HG03097 (cell line): ENCODE data around the gene SLITRK3.

Experiments used
- ATAC-seq: cut with Tn5 transposase; IDR thresholded peaks from one replicate; pipeline ENCODE4 v1.9.1; 2021; ENCODE audit not compliant: unreplicated experiment, low FRiP score

Gene SLITRK3, protein sequence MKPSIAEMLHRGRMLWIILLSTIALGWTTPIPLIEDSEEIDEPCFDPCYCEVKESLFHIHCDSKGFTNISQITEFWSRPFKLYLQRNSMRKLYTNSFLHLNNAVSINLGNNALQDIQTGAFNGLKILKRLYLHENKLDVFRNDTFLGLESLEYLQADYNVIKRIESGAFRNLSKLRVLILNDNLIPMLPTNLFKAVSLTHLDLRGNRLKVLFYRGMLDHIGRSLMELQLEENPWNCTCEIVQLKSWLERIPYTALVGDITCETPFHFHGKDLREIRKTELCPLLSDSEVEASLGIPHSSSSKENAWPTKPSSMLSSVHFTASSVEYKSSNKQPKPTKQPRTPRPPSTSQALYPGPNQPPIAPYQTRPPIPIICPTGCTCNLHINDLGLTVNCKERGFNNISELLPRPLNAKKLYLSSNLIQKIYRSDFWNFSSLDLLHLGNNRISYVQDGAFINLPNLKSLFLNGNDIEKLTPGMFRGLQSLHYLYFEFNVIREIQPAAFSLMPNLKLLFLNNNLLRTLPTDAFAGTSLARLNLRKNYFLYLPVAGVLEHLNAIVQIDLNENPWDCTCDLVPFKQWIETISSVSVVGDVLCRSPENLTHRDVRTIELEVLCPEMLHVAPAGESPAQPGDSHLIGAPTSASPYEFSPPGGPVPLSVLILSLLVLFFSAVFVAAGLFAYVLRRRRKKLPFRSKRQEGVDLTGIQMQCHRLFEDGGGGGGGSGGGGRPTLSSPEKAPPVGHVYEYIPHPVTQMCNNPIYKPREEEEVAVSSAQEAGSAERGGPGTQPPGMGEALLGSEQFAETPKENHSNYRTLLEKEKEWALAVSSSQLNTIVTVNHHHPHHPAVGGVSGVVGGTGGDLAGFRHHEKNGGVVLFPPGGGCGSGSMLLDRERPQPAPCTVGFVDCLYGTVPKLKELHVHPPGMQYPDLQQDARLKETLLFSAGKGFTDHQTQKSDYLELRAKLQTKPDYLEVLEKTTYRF

DNA sequence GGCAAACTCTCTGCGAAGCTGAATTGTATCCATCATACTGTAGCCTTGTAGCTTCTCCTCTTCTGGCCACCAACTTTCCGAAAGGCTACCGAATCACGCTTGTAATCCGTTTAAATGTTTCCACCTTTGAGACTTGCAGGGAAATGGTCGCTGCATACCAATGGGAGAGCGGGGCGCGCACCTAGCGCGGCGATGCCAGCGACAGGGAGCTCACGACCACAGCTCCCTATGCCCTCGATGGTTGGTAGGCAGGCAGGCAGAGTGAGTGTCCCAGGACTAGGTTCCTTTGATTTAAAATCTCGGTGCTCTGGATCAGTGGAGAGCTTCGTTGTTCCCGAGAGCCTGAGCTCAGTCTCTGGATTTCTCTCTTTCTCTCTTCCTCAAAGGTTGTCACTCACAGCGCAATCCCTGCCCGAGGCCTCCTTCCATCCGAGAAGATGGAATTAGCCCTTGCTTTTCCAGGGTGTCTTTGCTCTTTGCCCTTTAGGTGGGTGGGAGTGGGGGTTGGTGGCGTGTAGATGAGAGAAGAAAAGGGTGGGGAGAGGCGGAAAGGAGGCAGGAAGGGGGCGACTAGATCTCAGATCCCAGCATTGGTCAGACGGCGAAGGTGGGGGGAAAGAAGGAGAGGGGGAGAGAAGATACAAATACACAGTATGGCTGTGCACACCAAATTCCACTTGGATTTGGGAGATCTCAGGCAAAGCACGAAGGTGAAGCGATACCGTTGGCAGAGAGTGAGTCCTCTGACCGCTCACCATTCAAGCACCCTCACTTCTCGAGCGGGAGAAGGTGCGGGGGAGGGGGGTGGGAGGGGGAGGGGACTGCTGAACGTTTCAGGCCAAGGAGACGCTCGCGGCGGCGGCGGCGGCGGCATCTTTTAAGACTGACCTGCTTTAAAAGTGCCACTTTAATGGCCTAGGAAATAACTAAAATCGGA is at the start of gene SLITRK3:
Gene SLITRK3 (minus strand): TSS at position 745 of the 937 bp plus-strand sequence. CDS start 5,554 bp downstream, outside the sequence.
- no peak for ATAC-seq

DNA sequence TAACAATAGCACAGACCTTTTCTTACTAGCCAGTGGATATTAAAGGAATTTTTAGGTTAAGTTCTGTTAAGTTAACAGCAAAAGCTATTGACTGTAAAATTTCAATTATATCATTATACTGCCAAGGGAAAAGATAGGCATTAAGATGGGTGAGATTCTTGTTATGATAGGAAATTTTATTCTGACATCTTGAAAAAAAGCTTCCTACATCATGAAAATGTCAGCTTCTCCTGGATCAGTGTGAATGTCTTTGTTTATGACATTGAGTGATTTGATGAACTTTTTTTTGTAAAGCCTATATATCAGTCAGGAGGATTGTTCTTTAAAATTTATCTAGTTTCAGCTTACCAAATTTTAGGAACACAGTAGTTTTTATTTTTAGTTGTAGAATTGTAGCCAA is 47.4 kb upstream of the SLITRK3 start:
- no peak for ATAC-seq

DNA sequence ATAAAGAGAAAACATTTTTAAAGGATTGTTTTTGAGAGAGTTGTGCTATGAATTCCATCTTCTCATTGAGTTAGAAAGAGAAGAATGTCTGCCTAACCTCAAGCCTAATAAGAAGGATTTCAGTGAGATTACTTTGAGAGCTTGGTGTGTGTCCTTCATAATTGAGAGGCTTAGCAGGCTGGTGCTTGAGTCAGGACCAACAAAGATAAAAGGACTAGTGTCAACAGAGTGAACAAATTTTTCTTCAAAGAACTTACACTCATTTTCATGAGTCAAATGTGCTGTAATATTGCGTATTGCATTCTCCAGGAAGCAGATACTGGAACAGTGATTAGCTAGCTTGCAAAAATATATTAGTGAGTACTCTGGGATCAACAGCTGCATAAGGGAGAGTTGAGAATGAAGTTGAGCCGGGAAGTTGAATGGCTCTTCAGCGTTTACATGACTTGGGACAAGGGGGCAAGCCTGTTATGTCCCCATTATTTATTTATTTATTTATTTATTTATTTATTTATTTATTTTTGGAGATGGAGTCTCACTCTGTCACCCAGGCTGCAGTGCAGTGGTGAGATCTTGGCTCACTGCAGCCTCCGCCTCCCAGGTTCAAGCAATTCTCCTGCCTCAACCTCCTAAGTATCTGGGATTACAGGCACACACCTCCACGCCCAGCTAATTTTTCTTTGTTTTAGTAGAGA is 37.5 kb upstream of the SLITRK3 start:
- no peak for ATAC-seq

DNA sequence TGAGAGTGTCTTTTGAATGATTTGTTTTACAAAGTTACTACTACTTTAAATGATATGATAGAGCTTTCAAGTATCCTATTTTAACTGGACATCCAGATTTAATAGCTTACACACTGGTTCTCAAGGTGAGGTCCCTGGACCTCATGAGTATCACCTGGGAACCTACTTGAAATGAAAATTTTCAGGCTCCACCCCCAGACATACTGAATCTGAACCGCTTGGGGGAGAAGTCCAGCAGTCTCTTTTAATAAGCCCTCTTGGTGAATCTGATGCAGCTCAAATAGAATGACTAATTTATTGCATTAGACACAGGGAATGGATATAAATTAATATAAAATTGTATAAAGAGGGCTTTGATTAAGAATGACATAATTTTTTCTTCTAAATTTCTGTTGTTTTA is 29.4 kb upstream of the SLITRK3 start:
- no peak for ATAC-seq

DNA sequence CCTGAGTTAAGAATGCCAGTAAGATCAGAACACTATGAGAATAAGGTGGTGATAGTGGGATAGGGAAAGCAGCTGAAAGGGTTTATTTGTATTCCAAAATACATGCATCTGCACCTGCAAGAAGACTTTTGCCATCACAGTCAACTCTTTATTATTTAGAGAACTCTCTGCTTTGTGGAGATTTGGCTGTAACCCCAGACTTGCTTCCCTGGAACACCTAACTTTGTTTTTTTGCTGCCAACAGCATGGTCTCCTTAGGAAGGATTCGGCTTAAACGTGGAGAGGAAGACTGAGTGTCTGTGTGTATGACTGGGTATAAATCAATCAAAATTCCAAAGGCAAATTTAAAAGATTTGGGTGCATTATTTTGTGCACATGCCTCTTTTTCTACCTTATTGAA is 21.6 kb upstream of the SLITRK3 start:
- ATAC-seq, result no peak

DNA sequence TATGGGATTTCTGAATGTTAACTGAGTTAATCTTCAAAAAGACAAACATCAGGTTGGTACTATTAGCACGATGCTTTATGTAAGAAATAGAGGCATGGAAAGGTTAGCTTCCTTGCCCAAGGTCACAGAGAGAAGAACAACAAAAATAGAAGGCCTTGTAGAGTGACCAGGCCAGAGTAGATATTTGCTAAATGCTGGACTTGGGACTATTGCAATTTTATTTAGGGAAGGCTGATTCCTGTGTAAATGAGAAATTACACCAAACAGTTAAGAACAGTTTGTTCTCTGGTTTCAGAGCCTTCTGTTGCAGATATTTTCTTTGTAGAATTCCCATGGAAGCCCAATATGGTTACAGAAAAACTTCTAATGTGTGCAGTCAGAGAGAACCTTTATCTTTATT is 16.4 kb upstream of the SLITRK3 start:
- ATAC-seq, result no peak

DNA sequence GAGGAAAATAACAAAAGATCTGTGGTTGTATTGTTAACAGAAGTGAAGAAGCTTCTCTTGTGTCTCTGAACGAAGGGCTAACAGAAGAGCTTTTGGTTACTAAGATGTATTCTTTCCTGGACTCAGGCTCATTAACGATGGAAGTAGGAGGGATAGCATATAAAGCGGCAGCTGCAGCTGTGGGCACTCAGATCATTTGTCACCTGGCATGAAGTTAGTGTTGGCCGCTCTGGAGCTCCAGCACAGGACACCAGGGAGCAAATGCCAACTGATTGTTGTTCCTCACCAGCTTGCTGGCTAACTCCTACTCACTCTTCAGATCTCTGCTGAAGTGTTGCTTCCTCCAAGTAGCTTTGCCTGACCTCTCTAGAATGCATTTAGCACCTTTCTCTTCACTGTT is 15.5 kb upstream of the SLITRK3 start:
- no peak for ATAC-seq

DNA sequence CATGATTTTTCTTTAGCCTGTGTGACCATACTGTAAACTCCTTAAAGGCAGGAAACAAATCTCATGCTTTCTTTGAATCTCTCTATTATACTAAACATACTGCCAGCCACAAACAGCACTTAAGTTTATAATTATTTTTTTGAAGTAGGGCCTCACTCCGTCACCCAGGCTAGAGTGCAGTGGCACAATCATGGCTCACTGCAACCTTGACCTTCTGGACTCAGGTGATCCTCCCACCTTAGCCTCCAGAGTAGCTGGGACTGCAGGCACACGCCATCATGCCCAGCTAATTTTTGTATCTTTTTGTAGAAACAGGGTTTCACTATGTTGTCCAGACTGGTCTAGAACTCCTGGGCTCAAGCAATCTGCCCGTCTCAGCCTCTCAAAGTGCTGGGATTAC is 14.5 kb upstream of the SLITRK3 start:
- no peak for ATAC-seq

DNA sequence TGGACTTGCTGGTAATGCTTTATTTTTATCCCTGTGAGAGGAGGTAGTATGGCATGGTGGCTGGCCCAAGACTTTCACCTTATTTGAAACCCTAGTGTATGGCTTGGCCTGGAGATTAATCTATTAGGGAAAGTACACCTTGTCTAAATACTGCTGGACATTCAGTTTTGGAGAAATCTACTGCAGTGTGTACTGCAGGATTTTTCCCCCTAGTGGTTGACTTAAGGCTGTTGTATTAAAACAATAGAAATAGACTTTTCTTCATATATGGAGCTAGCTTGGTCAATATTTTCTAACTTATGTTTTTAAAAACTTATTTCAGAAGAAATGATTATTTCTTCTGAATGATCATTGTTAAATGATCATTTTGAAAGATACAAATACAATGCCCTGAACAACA is 13.9 kb upstream of the SLITRK3 start:
- ATAC-seq, result no peak

DNA sequence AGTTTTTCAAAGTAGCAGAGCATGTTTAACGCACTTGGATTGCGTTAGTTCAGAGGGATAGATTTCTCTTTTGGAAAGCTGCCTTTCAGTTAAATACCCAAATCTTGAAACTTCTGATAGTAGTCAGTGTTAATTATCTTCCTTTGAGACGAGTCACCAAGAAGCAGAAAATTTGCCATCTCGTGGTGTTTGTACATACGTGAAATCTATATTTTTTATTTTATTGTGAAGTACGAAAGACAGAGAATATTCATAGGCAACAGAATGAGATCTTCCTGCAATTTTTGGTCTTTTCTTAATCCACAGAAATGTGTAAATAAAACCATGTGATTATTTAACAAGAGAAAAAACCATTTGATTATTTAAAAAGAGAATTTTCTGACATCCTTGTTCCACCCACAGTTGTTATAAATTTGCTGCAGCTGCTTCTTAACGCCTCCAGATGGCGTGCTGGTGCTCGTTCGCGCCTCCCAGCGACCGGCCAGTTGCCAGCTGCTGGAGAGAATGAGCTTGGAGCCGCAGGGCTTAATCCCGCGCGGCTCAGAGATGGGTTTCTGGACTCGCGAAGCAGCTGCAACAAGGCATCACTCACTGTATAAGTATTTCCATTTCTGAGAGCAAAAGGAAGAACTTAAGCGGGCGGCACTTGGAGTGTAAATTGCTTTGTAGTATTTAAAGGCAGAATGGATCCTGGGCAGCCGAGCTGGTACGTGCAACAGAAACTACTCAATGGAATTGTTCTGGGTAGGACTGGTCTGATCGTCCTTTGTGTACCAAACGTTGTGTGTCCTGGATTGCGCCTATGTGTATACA is 10.5 kb upstream of the SLITRK3 start:
- peak; percentile 96 for ATAC-seq

DNA sequence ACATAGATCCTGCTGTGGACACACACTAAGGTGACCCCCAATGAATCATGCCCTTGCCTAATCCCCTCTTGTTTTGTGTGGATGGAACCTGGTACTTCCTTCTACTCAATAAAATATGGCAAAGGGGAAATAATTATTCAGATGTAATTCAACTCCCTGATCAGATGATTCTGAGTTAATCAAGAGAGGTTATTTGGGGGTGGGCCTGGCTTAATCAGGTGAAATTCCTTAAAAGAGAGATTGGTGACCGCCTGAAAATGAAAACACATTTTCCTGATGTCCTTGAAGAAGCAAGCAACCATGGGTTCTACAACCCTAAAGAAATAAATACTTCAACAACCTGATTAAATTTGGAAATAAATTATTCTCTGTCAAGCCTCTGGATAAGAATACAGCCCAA is 8.3 kb upstream of the SLITRK3 start:
- no peak for ATAC-seq

DNA sequence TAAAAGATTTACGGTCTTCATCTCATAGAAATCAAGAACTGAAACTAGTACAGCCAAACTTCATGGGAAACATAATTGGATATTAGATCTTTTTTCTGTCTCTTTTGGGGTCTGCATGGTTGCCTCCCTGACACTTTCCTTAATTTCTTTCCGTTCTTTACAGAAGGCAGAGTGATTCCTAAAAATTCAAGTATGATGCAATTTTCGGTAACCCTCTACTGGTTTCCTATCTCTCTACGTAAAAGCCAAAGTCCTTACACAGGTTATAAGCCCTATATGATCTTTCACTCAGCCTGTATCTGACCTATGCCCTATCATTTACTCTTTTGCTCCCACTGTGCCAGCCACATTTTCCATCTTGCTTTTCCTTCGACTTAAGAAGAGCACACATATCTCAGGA is 6.8 kb upstream of the SLITRK3 start:
- ATAC-seq, result no peak

DNA sequence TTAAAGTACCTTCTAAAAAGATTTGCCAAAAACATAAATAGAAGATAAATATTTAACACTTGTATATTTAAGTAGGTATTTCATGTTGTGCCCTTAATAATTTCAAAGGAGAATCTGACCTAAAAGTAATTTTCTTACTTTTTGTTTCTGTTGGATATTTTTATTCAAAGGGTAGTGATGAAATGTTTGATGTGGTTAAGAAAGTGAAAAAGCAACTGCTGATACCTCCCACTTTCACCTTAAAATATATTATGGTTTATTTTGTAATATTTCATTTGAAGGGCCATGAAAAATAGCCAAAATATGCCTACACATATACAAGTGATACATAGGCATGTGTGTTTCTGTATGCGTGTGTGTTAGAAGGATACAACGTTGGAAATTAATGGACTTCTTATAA is 5.8 kb upstream of the SLITRK3 start:
- no peak for ATAC-seq

DNA sequence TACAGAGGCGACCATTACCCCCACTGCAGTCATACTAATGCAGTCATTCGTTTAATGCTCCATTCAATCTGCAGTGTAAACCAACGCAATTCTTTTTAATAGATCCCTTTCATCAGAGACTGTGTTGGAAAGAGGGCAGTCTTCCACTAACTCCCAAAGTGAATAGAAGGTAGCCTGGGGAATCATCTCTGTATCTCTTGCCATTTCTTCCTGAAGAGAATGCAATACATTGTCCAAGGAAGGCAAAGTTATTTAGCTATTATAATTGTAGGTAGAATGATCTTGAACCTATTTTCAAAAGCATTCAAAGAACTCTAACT is 1.3 kb upstream of the SLITRK3 start:
- ATAC-seq, result no peak

DNA sequence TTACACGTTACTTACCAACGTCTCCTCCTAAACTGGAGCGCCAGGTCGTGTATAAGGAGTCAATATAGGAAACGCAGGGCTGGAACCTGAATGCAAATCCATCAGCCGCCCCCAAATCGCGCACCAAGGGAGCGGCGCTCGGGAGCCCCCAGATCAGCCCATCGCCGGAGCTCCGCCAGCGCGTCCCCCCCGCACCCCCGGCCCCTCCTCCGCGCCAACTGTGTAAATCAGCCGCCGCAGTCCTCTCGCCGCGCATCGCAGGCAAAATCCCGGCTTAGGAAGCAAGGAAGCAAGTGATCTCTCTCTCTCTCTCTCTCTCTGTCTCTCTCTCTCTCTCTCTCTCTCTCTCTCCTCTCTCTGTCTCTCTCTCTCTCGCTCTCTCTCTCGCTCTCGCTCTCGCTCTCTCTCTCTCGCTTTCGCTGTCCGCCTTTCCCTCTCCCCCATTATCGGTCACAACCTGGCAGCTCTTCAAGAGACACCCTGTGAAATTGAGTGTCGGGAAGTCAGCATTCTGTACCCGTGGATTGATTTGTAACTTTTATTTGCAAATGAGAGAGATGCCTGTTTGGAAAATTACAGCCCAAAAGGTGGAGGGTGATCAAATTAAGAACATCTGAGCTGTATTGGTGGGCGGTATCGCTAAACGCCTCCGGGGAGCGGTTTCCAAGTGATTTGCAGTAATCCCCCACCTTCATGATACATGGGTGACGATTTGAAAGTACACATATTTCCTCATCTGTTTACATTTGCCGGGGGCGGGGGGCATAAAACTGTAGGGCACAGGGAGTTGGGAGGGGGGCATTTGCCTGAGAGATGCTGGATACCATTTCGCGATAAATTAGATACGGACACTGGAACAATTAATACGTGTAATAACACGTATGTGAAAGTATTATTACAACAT is 645 bp upstream of the SLITRK3 start:
- ATAC-seq, result no peak

DNA sequence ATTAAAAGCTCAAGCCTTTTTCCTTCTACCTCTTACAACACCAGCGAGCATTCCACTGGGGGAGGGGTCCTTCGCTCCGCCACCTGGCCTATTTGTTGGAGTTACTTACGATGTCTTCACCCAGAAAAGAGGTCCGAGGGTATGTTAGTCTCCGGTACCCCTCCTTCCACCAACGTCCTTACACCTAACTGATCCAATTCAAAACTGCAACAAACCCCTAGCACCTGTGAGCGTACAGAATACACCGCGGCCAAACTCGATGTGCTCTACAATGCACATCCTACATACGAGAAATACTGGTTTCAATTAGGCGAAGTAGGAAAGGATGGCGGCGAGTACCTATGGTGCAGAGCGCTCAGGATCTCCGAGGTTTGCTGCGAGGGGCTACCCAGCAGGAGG is 944 bp downstream of the SLITRK3 start:
- no peak for ATAC-seq

DNA sequence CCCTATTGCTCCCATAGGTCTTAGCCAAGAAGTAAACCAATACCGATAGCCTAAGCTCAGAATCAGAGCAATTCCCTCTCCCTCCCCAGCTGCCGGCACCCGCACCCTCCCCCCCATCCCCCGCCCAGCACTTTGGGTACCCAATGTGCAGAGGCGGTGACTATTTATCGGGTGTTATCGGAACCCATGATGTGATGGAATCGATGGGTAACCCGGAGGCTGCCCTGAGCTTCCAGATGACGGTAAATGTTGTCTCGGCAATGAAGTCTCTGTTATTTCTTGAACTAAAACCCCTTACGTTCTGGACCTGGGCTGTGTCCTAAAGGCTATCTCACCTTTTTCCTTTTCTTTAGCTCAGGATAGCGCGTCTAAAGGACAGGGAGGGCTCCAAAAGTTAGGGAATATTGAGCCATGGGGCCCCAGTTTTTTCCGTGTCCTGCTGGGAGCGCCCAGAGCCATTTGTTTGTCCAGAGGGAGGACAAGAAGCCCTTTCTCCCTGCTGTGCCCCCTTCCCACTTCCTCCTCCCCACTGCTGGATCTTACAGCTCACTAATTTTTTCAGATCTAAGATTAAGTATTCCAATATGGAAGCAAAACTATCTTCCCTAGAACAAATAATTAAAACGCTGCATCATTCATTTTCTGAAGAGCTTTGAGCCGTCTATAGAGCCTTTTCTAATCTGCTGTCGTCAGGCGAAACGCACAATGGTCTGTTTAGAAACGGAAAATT is 1.5 kb downstream of the SLITRK3 start:
- ATAC-seq, result no peak
